H1 (cell line): Measurements from ENCODE around the gene ANKRD24. TPM values are rescaled to one million over a fixed set of nuclear protein-coding genes. Genes with fewer than 3 reads are reported as not detected.
"Not testable (repeated sequence)": the region's sequence is repeated elsewhere in the genome, so short reads cannot be mapped to it uniquely, and the experiment has no call there.

Source experiments
- CTCF ChIA-PET: fragments of 300-600 bp; sonication (Branson Sonifier 250); formaldehyde crosslinking; loops from one replicate; lab custom pipeline; 2021; ENCODE audit not compliant: partially characterized antibody; lab: Charles Lee
- POLR2A ChIA-PET: fragments of 300-600 bp; sonication (Branson Sonifier 250); formaldehyde crosslinking; loops from one replicate; lab custom pipeline; 2021; ENCODE audit warnings: inconsistent platforms; ENCODE audit not compliant: partially characterized antibody; lab: Charles Lee
- DNase-seq, 2 experiments: peaks; one replicate each; pipeline versions ENCODE4 v3.0.0 to v3.0.0-alpha.2; 2010 to 2022; ENCODE audit warnings: low spot score in 2 of 2, low read depth in 1 of 2, mixed read lengths in 1 of 2
- FAIRE-seq: peaks from 2 replicates; lab custom pipeline; 2011; peaks lifted over from hg19 to GRCh38; lab: Jason Lieb, UNC
- H2AFZ ChIP-seq: 2 replicates; pipeline ENCODE4 v1.8.1; 2012; ENCODE audit warnings: low read length, inconsistent platforms
- H2AK5ac ChIP-seq: 2 replicates; pipeline ENCODE4 v1.6.1; 2013; ENCODE audit warnings: low read depth, low read length
- H2BK120ac ChIP-seq: replicated peaks from 2 replicates; pipeline ENCODE3; 2013; ENCODE audit warnings: low read depth, low read length, inconsistent platforms
- H2BK12ac ChIP-seq: 2 replicates; pipeline ENCODE4 v1.6.1; 2013; ENCODE audit warnings: low read depth, low read length
- H2BK15ac ChIP-seq: 2 replicates; pipeline ENCODE4 v1.6.1; 2013; ENCODE audit warnings: low read length
- H2BK20ac ChIP-seq: 2 replicates; pipeline ENCODE4 v1.6.1; 2013; ENCODE audit warnings: low read length
- H2BK5ac ChIP-seq: 2 replicates; pipeline ENCODE4 v1.6.1; 2013; ENCODE audit warnings: low read depth, low read length
- H3K14ac ChIP-seq: 2 replicates; pipeline ENCODE4 v1.6.1; 2013; ENCODE audit warnings: inconsistent platforms; ENCODE audit not compliant: insufficient read length
- H3K18ac ChIP-seq: 2 replicates; pipeline ENCODE4 v1.6.1; 2013; ENCODE audit warnings: low read length; ENCODE audit errors: extremely low read depth
- H3K23ac ChIP-seq: 2 replicates; pipeline ENCODE4 v1.6.1; 2013; ENCODE audit warnings: inconsistent platforms; ENCODE audit not compliant: insufficient read length
- H3K23me2 ChIP-seq: 2 replicates; pipeline ENCODE4 v1.6.1; 2013; ENCODE audit warnings: low read depth, low read length
- H3K27ac ChIP-seq: 2 replicates; pipeline ENCODE4 v1.6.1; 2011; ENCODE audit warnings: low read depth, low read length, inconsistent platforms
- H3K27me3 ChIP-seq, 4 experiments: replicated peaks in 1 of 4; 1 replicate in 1 of 4; 2 replicates in 3 of 4; pipeline versions ENCODE4 v1.6.1 to v1.8.1; 2011 to 2013; ENCODE audit warnings: low read length in 3 of 4, mild to moderate bottlenecking in 3 of 4, inconsistent platforms in 2 of 4, mixed read lengths in 2 of 4, moderate library complexity in 1 of 4; ENCODE audit not compliant: control insufficient read depth in 3 of 4, insufficient read depth in 3 of 4; ENCODE audit errors: extremely low read depth in 1 of 4
- H3K36me3 ChIP-seq, 4 experiments: 2 replicates each; pipeline versions ENCODE4 v1.6.1 to v1.8.1; 2011 to 2013; ENCODE audit warnings: mild to moderate bottlenecking in 4 of 4, low read length in 3 of 4, moderate library complexity in 2 of 4, control low read depth in 1 of 4, inconsistent platforms in 1 of 4; ENCODE audit not compliant: insufficient read depth in 4 of 4, control insufficient read depth in 2 of 4
- H3K4ac ChIP-seq: replicated peaks from 2 replicates; pipeline ENCODE3; 2013; ENCODE audit warnings: low read length, low read depth, mixed read lengths, inconsistent platforms; ENCODE audit not compliant: insufficient read length
- H3K4me1 ChIP-seq, 4 experiments: replicated peaks in 1 of 4; 1 replicate in 1 of 4; 2 replicates in 3 of 4; pipeline versions ENCODE4 v1.6.1 to v1.8.1; 2011 to 2013; ENCODE audit warnings: low read length in 3 of 4, inconsistent platforms in 2 of 4, mixed read lengths in 1 of 4; ENCODE audit not compliant: insufficient read depth in 4 of 4, control insufficient read depth in 3 of 4
- H3K4me2 ChIP-seq, 2 experiments: 2 replicates each; pipeline versions ENCODE4 v1.6.1 to v1.8.1; 2011 to 2013; ENCODE audit warnings: low read depth in 2 of 2, low read length in 2 of 2, control low read depth in 1 of 2, inconsistent platforms in 1 of 2, mild to moderate bottlenecking in 1 of 2; ENCODE audit not compliant: insufficient read depth in 1 of 2
- H3K4me3 ChIP-seq, 4 experiments: fragments of 200-600, 300-600 bp in 1 of 4; sonication (generic), shearing (Covaris generic), sonication (Bioruptor Twin) in 1 of 4; 2 replicates each; pipeline versions ENCODE4 v1.5.1 to v1.8.1; 2011 to 2016; ENCODE audit warnings: low read length in 4 of 4, low read depth in 3 of 4, control low read depth in 2 of 4, inconsistent platforms in 2 of 4, mild to moderate bottlenecking in 2 of 4, mixed read lengths in 1 of 4, moderate library complexity in 1 of 4; ENCODE audit not compliant: insufficient read depth in 2 of 4; ENCODE audit errors: extremely low read depth in 1 of 4
- H3K56ac ChIP-seq: replicated peaks from 2 replicates; pipeline ENCODE3; 2013; ENCODE audit warnings: low read depth, mild to moderate bottlenecking, mixed read lengths, low read length, inconsistent platforms; ENCODE audit not compliant: insufficient read length
- H3K79me1 ChIP-seq: 2 replicates; pipeline ENCODE4 v1.6.1; 2013; ENCODE audit warnings: low read depth, low read length, control low read depth
- H3K79me2 ChIP-seq, 2 experiments: 2 replicates each; pipeline versions ENCODE4 v1.6.1 to v1.8.1; 2012 to 2013; ENCODE audit warnings: low read length in 2 of 2, mild to moderate bottlenecking in 2 of 2, inconsistent platforms in 1 of 2; ENCODE audit not compliant: insufficient read depth in 2 of 2, control insufficient read depth in 1 of 2
- H3K9ac ChIP-seq, 4 experiments: replicated peaks in 1 of 4; 1 replicate in 1 of 4; 2 replicates in 3 of 4; pipeline versions ENCODE4 v1.6.1 to v1.8.1; 2011 to 2013; ENCODE audit warnings: low read depth in 3 of 4, low read length in 3 of 4, control low read depth in 2 of 4, mild to moderate bottlenecking in 2 of 4, moderate library complexity in 2 of 4, inconsistent platforms in 1 of 4; ENCODE audit errors: extremely low read depth in 1 of 4
- H3K9me3 ChIP-seq, 2 experiments: 2 replicates each; pipeline versions ENCODE4 v1.6.1 to v1.8.1; 2012 to 2013; ENCODE audit warnings: mild to moderate bottlenecking in 2 of 2, moderate library complexity in 2 of 2, control low read depth in 1 of 2, inconsistent platforms in 1 of 2, low read depth in 1 of 2, low read length in 1 of 2, mixed read lengths in 1 of 2; ENCODE audit not compliant: insufficient read depth in 2 of 2
- H4K20me1 ChIP-seq, 2 experiments: replicated peaks in 1 of 2; 2 replicates each; pipeline versions ENCODE3 to v1.8.1; 2011 to 2013; ENCODE audit warnings: inconsistent platforms in 2 of 2, low read length in 2 of 2, mild to moderate bottlenecking in 1 of 2; ENCODE audit not compliant: insufficient read depth in 2 of 2, control insufficient read depth in 1 of 2
- H4K5ac ChIP-seq: 2 replicates; pipeline ENCODE4 v1.6.1; 2013; ENCODE audit warnings: low read length, low read depth, mixed read lengths, inconsistent platforms; ENCODE audit not compliant: insufficient read length
- H4K8ac ChIP-seq: 2 replicates; pipeline ENCODE4 v1.8.0; 2013; ENCODE audit warnings: mild to moderate bottlenecking, moderate library complexity, low read length, inconsistent platforms; ENCODE audit not compliant: insufficient read depth; ENCODE audit errors: extremely low read depth
- H4K91ac ChIP-seq: replicated peaks from 2 replicates; pipeline ENCODE3; 2013; ENCODE audit warnings: low read length, mixed read lengths, inconsistent platforms; ENCODE audit not compliant: insufficient read length
- WGBS, 2 experiments: shearing (Covaris generic) in 1 of 2; methylation state at CpG; one replicate each; pipeline versions ENCODE4 v1.1.6 to v1.1.7; 2013 to 2015; ENCODE audit warnings: low lambda C conversion rate in 2 of 2, mixed read lengths in 2 of 2, inconsistent platforms in 1 of 2, low coverage in 1 of 2, missing lambda C conversion rate in 1 of 2; ENCODE audit not compliant: insufficient replicate concordance in 2 of 2, insufficient coverage in 1 of 2, insufficient read length in 1 of 2; ENCODE audit errors: extremely low coverage in 1 of 2, missing lambda C conversion rate in 1 of 2; 5-methylcytosine and 5-hydroxymethylcytosine counted together
- polyA plus RNA-seq, 7 experiments: library from polyadenylated mRNA; depleted of rRNA in 3 of 7; stranded (reverse) in 5 of 7; unstranded in 2 of 7; fragments of >200 nt in 5 of 7; fragments of 200-250 nt in 2 of 7; gene quantifications; 1 replicate in 5 of 7; 2 replicates in 1 of 7; 4 replicates in 1 of 7; pipeline versions ENCODE4 v1.2.1 to v1.2.3, GENCODE V29; 2011 to 2013; ENCODE audit warnings: missing spikeins in 2 of 7, mixed read lengths in 2 of 7
- total RNA-seq: library from RNA; stranded (reverse); fragmentation: NEBNext Ultra II Directional; extraction: Animal tissue kit (Norgen Biotek cat#: 25700); gene quantifications from 2 replicates; pipeline ENCODE4 v1.2.1, GENCODE V29; 2021

The ANKRD24 gene
- total and polyA plus RNA-seq, 2 of the 8 experiments (the other 6 are each of a cell fraction or from before 2014, with no cell fraction given): 7.6 to 14.1 TPM

DNA sequence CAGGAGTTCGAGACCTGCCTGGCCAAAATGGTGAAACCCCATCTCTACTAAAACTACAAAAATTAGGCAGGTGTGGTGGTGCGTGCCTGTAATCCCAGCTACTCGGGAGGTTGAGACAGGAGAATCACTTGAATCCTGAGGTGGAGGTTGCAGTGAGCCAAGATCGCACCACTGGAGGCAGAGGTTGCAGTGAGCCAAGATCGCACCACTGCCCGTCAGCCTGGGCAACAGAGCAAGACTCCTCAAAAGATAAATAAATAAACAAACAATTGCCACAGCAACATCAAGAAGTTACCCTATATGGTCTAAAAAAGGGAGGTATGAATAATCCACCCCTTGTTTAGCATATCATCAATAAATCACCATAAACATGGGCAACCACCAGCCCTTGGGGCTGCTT, 63.4 kb downstream of the ANKRD24 start:
- not testable (repeated sequence) for H4K91ac ChIP-seq, H3K79me2 ChIP-seq, H3K79me1 ChIP-seq, H3K14ac ChIP-seq, H3K27me3 ChIP-seq, H3K23me2 ChIP-seq, H3K23ac ChIP-seq, H3K9me3 ChIP-seq, H2BK20ac ChIP-seq, H2BK5ac ChIP-seq, H3K4me1 ChIP-seq, H3K56ac ChIP-seq, H2AK5ac ChIP-seq, H4K20me1 ChIP-seq, H3K18ac ChIP-seq, H3K9ac ChIP-seq, H3K27ac ChIP-seq, H3K4ac ChIP-seq, FAIRE-seq, DNase-seq, H2BK120ac ChIP-seq, H4K5ac ChIP-seq
- H3K4me3 ChIP-seq: peak overlapping the region in 2 of 4 experiments; percentile 44 to 79; a peak in 3 of 8 replicates
- peak overlapping the region; percentile 12; the same call in 1 of the 2 replicates for H2BK12ac ChIP-seq
- peak overlapping the region; percentile 95; the same call in 1 of the 2 replicates for H2BK15ac ChIP-seq
- POLR2A ChIA-PET: interaction anchor here (1.4 kb wide), 1 partner anchor 9 kb away, joined by 3 read pairs; no protein-coding TSS in a partner anchor
- H3K36me3 ChIP-seq: peaks cover 14 to 18% (median 16%) of the 10 kb centered on the region in 4 experiments
- CTCF ChIA-PET: interaction anchor here (5.3 kb wide), 1 partner anchor 12 kb away, joined by 25 read pairs; no protein-coding TSS in a partner anchor
- H4K8ac ChIP-seq: peak overlapping the region; percentile 90; the same call in 1 of the 2 replicates
- peak overlapping the region; percentile 56; the same call in 1 of the 2 replicates for H2AFZ ChIP-seq
- WGBS, 2 experiments: 91% methylated on average over 6 of the region's 6 CpGs; no CpG with 5 or more reads in 1 of the 2 experiments
- peak overlapping the region; percentile 72 to 77; a peak in 2 of 4 replicates for H3K4me2 ChIP-seq
